Measurements from ENCODE around the gene H1-8. TPM values are rescaled to one million over a fixed set of nuclear protein-coding genes. Genes with fewer than 3 reads are reported as not detected.

H1-8 gene
- total RNA-seq, 1 experiment from 2014 or later: not detected

GRCh38 chr3:129507181-129507831 is 35.7 kb upstream of the H1-8 start:
- H3K4me1 ChIP-seq (ENCODE audit: control insufficient read depth in 1 of 2, insufficient read depth in 2 of 2, low read length in 2 of 2): no peaks in the 10 kb centered on the region
- ChIA-PET RAD21 (ENCODE audit: low non-redundant PET in 1 of 2, low total read pairs in 2 of 2, uncharacterized antibody in 2 of 2, unreplicated experiment in 2 of 2) (no interaction called here), POLR2A (no interaction called here), CTCF (no interaction called here)
- no peaks in the 10 kb centered on the region for H3K79me2 ChIP-seq (ENCODE audit: insufficient read depth, low read length)
- no peak overlapping the region for H3K27ac ChIP-seq (ENCODE audit: low read depth, low read length)
- H3K36me3 ChIP-seq (ENCODE audit: control insufficient read depth in 1 of 2, insufficient read depth in 2 of 2, low read length in 2 of 2): no peaks in the 10 kb centered on the region
- H3K9ac ChIP-seq (ENCODE audit: low read length): no peak overlapping the region
- H3K27me3 ChIP-seq (ENCODE audit: insufficient read depth, low read length): no peaks in the 10 kb centered on the region
- DNase-seq (ENCODE audit: low read depth, low spot score) (no peak), ATAC-seq (no peak)
- H2AFZ ChIP-seq (ENCODE audit: low read depth, low read length, poor library complexity, severe bottlenecking): no peak overlapping the region
- BruUV-seq (replicated peaks): no TSS peak
- TF ChIP-seq ZNF274 (IDR thresholded peaks at IDR 0.05; ENCODE audit: low read depth, low read length): no peak
- H4K20me1 ChIP-seq (ENCODE audit: insufficient read depth): no peaks in the 10 kb centered on the region
- intact Hi-C loops (cut with micrococcal nuclease): no loop called here
- no peaks in the 10 kb centered on the region for H3K9me2 ChIP-seq (ENCODE audit: insufficient read depth)
- no peaks in the 10 kb centered on the region for H3K9me3 ChIP-seq (ENCODE audit: control insufficient read depth in 1 of 2, insufficient read depth in 1 of 2, low read depth in 1 of 2, low read length in 2 of 2)
- H3K4me3 ChIP-seq (replicated peaks in 1 of 2; ENCODE audit: low read depth in 1 of 2, low read length in 2 of 2): no peak overlapping the region
- no peak overlapping the region for H3K4me2 ChIP-seq (ENCODE audit: low read length)

DNA sequence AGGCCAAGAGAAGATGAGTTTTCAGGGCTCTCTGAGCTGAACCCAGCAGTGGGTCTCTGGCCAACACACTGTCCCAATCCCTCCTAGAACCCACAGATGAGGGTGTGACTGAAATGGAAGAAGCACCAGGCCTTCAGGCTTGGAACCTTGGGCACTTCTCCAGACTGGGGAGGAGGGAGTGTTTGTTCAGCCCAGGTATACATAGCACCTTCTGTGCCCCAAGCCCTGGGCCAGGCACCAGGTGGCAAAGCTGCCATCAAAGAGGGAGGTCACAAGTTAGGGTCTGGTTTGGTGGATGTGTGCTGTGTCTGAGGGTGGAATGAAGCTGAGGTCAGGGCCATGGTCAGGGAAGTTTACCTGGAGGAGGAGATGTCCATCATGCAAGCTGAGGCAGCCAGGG is 30.4 kb upstream of the H1-8 start:
- Histone ChIP-seq H3K9me2 (ENCODE audit: insufficient read depth) (no peaks in the 10 kb centered on the region), H3K4me2 (ENCODE audit: low read length) (no peak overlapping the region), H3K4me3 (replicated peaks in 1 of 2; ENCODE audit: low read depth in 1 of 2, low read length in 2 of 2) (no peak overlapping the region), H3K9me3 (ENCODE audit: control insufficient read depth in 1 of 2, insufficient read depth in 1 of 2, low read depth in 1 of 2, low read length in 2 of 2) (no peaks in the 10 kb centered on the region), H3K27me3 (ENCODE audit: insufficient read depth, low read length) (no peaks in the 10 kb centered on the region), H2AFZ (ENCODE audit: low read depth, low read length, poor library complexity, severe bottlenecking) (no peak overlapping the region), H4K20me1 (ENCODE audit: insufficient read depth) (no peaks in the 10 kb centered on the region), H3K4me1 (ENCODE audit: control insufficient read depth in 1 of 2, insufficient read depth in 2 of 2, low read length in 2 of 2) (no peaks in the 10 kb centered on the region), H3K9ac (ENCODE audit: low read length) (no peak overlapping the region), H3K27ac (ENCODE audit: low read depth, low read length) (no peak overlapping the region), H3K36me3 (ENCODE audit: control insufficient read depth in 1 of 2, insufficient read depth in 2 of 2, low read length in 2 of 2) (no peaks in the 10 kb centered on the region), H3K79me2 (ENCODE audit: insufficient read depth, low read length) (no peaks in the 10 kb centered on the region)
- TF ChIP-seq EZH2 (IDR thresholded peaks at IDR 0.05) (no peak), EZH2phosphoT487 (IDR thresholded peaks at IDR 0.05; ENCODE audit: borderline replicate concordance) (no peak), EGR1 (IDR thresholded peaks at IDR 0.05; ENCODE audit: low read depth) (no peak), FOSL1 (IDR thresholded peaks at IDR 0.05; ENCODE audit: low read depth) (no peak), ELF1 (IDR thresholded peaks at IDR 0.05; ENCODE audit: borderline replicate concordance, low read depth) (no peak), SP1 (IDR thresholded peaks at IDR 0.05; ENCODE audit: low read depth) (no peak), TCF7L2 (IDR thresholded peaks at IDR 0.05; ENCODE audit: borderline replicate concordance, extremely low read depth, insufficient read depth, insufficient read length) (no peak)
- TF ChIP-seq, protein P1, sequence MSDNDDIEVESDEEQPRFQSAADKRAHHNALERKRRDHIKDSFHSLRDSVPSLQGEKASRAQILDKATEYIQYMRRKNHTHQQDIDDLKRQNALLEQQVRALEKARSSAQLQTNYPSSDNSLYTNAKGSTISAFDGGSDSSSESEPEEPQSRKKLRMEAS (IDR thresholded peaks at IDR 0.05): no peak
- TF ChIP-seq, protein P2, sequence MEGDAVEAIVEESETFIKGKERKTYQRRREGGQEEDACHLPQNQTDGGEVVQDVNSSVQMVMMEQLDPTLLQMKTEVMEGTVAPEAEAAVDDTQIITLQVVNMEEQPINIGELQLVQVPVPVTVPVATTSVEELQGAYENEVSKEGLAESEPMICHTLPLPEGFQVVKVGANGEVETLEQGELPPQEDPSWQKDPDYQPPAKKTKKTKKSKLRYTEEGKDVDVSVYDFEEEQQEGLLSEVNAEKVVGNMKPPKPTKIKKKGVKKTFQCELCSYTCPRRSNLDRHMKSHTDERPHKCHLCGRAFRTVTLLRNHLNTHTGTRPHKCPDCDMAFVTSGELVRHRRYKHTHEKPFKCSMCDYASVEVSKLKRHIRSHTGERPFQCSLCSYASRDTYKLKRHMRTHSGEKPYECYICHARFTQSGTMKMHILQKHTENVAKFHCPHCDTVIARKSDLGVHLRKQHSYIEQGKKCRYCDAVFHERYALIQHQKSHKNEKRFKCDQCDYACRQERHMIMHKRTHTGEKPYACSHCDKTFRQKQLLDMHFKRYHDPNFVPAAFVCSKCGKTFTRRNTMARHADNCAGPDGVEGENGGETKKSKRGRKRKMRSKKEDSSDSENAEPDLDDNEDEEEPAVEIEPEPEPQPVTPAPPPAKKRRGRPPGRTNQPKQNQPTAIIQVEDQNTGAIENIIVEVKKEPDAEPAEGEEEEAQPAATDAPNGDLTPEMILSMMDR (IDR thresholded peaks at IDR 0.05 in 2 of 3, conservative IDR thresholded peaks at IDR 0.05 in 1 of 3; ENCODE audit: borderline replicate concordance in 1 of 3, insufficient read depth in 1 of 3, low read depth in 2 of 3, low read length in 2 of 3): no peak
- CTCF ChIA-PET: no interaction called here
- intact Hi-C loops (cut with micrococcal nuclease): no loop called here
- no peak for DNase-seq (ENCODE audit: low read depth, low spot score)
- ATAC-seq: no peak
- POLR2A ChIA-PET: no interaction called here
- RAD21 ChIA-PET (ENCODE audit: low non-redundant PET in 1 of 2, low total read pairs in 2 of 2, uncharacterized antibody in 2 of 2, unreplicated experiment in 2 of 2): no interaction called here
- BruUV-seq (replicated peaks): no TSS peak
